ENCODE results near the gene DMP1. TPM values are rescaled to one million over a fixed set of nuclear protein-coding genes. Genes with fewer than 3 reads are reported as not detected.

Gene DMP1, protein sequence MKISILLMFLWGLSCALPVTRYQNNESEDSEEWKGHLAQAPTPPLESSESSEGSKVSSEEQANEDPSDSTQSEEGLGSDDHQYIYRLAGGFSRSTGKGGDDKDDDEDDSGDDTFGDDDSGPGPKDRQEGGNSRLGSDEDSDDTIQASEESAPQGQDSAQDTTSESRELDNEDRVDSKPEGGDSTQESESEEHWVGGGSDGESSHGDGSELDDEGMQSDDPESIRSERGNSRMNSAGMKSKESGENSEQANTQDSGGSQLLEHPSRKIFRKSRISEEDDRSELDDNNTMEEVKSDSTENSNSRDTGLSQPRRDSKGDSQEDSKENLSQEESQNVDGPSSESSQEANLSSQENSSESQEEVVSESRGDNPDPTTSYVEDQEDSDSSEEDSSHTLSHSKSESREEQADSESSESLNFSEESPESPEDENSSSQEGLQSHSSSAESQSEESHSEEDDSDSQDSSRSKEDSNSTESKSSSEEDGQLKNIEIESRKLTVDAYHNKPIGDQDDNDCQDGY
- total RNA-seq (2021; fragmentation: NEBNext Ultra II Directional; extraction: Animal tissue kit (Norgen Biotek cat#: 25700)) (0.17 TPM in 1 of 2 replicates, not detected in the other), polyA plus RNA-seq (2011; rRNA removed) (0.05 TPM in 1 of 2 replicates, not detected in the other), polyA minus RNA-seq (2011; rRNA and poly(A)+ RNA removed) (not detected in 2 replicates)
- polyA plus RNA-seq (2011; cell fraction: cytosol; rRNA removed): 0.05 TPM
- not detected for polyA plus RNA-seq (2011; cell fraction: nucleus; rRNA removed)
- 0.05 to 0.20 TPM (median 0.14 TPM) in 4 replicates for polyA plus RNA-seq (2012, experiment 1 of 2)
- polyA plus RNA-seq (2012, experiment 2 of 2): not detected
- 0.20 TPM for polyA plus RNA-seq (2013, experiment 1 of 2)
- 0.33 TPM for polyA plus RNA-seq (2013, experiment 2 of 2)
- polyA minus RNA-seq (2011; cell fraction: cytosol; rRNA and poly(A)+ RNA removed): not detected
- not detected for polyA minus RNA-seq (2011; cell fraction: nucleus; rRNA and poly(A)+ RNA removed)
- long read RNA-seq, experiment 1: 0 reads
- long read RNA-seq, experiment 2: 0 reads

DNA sequence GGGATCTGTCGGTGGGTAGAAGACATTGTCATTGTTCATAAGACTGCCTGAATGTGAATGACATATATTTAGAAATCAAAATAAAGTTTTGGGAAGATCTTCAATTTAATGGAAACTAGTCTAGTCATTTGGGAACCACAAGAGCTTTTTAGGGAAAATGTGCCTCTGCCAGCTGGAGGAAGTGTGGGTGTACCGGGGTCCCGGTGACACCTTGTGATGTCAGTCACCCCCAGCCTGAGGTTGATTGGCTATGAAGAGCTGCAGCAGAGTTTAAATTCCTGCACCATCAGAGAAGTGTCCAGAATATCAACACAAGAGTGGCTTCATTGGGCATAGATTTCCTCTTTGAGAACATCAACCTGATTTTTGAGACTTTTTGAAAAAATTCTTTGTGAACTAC is at the start of gene DMP1:
Gene DMP1 (plus strand): TSS at position 301 of the 400 bp plus-strand sequence. CDS start 6,213 bp downstream, outside the sequence.
- Histone ChIP-seq H3K23ac (ENCODE audit: insufficient read length) (no peak within 1 kb of the TSS), H3K9ac (replicated peaks in 1 of 4; ENCODE audit: extremely low read depth in 1 of 4, low read depth in 3 of 4, low read length in 3 of 4) (no peak within 1 kb of the TSS), H4K8ac (ENCODE audit: extremely low read depth, insufficient read depth, low read length) (no peak within 1 kb of the TSS), H2BK5ac (ENCODE audit: low read depth, low read length) (no peak within 1 kb of the TSS), H3K79me2 (ENCODE audit: control insufficient read depth in 1 of 2, insufficient read depth in 2 of 2, low read length in 2 of 2) (no peaks in the 10 kb centered on the region), H2BK20ac (ENCODE audit: low read length) (no peak within 1 kb of the TSS), H3K9me3 (ENCODE audit: insufficient read depth in 2 of 2, low read depth in 1 of 2, low read length in 1 of 2) (no peaks in the 10 kb centered on the region), H3K36me3 (ENCODE audit: control insufficient read depth in 2 of 4, insufficient read depth in 4 of 4, low read length in 3 of 4) (no peaks in the 10 kb centered on the region), H3K23me2 (ENCODE audit: low read depth, low read length) (no peaks in the 10 kb centered on the region; the same call in 1 of the 2 replicates), H2BK12ac (ENCODE audit: low read depth, low read length) (no peak within 1 kb of the TSS), H3K4me3 (ENCODE audit: extremely low read depth in 1 of 4, insufficient read depth in 2 of 4, low read depth in 3 of 4, low read length in 4 of 4) (no peak within 1 kb of the TSS), H2AFZ (ENCODE audit: low read length) (no peak within 1 kb of the TSS), H3K4ac (replicated peaks; ENCODE audit: insufficient read length, low read depth, low read length) (no peak within 1 kb of the TSS), H4K5ac (ENCODE audit: insufficient read length, low read depth, low read length) (no peak within 1 kb of the TSS), H3K79me1 (ENCODE audit: low read depth, low read length) (no peaks in the 10 kb centered on the region), H3K27ac (ENCODE audit: low read depth, low read length) (no peak within 1 kb of the TSS), H2BK120ac (replicated peaks; ENCODE audit: low read depth, low read length) (no peak within 1 kb of the TSS), H4K20me1 (replicated peaks in 1 of 2; ENCODE audit: control insufficient read depth in 1 of 2, insufficient read depth in 2 of 2, low read length in 2 of 2) (no peaks in the 10 kb centered on the region), H3K4me1 (replicated peaks in 1 of 4; ENCODE audit: control insufficient read depth in 3 of 4, insufficient read depth in 4 of 4, low read length in 3 of 4) (peaks cover 0 to 2% (median 0%) of the 10 kb centered on the region in 4 experiments; a peak in 3 of 7 replicates), H3K18ac (ENCODE audit: extremely low read depth, low read length) (no peak within 1 kb of the TSS), H2AK5ac (ENCODE audit: low read depth, low read length) (no peak within 1 kb of the TSS), H3K4me2 (ENCODE audit: insufficient read depth in 1 of 2, low read depth in 2 of 2, low read length in 2 of 2) (no peak within 1 kb of the TSS), H4K91ac (replicated peaks; ENCODE audit: insufficient read length, low read length) (no peak within 1 kb of the TSS), H2BK15ac (ENCODE audit: low read length) (no peak within 1 kb of the TSS), H3K27me3 (replicated peaks in 1 of 4; ENCODE audit: control insufficient read depth in 3 of 4, extremely low read depth in 1 of 4, insufficient read depth in 3 of 4, low read length in 3 of 4) (no peaks in the 10 kb centered on the region), H3K14ac (ENCODE audit: insufficient read length) (no peak within 1 kb of the TSS), H3K56ac (replicated peaks; ENCODE audit: insufficient read length, low read depth, low read length) (peak within 1 kb of the TSS; percentile 16)
- DNase-seq (ENCODE audit: low read depth in 1 of 2, low spot score in 2 of 2) (no peak), FAIRE-seq (no peak)
- 94% methylated on average over 3 of the region's 3 CpGs; no CpG with 5 or more reads in 1 of the 2 experiments for WGBS, 2 experiments (ENCODE audit: extremely low coverage in 1 of 2, insufficient coverage in 1 of 2, insufficient read length in 1 of 2, insufficient replicate concordance in 2 of 2, low coverage in 1 of 2, low lambda C conversion rate in 2 of 2, missing lambda C conversion rate in 1 of 2)
- POLR2A ChIA-PET (ENCODE audit: partially characterized antibody): no interaction called here
- CTCF ChIA-PET (ENCODE audit: partially characterized antibody): interaction anchor here (1.0 to 2.0 kb wide), 3 partner anchors 71 to 188 kb away, joined by 3 to 11 read pairs (median 4); no protein-coding TSS in a partner anchor
- TF ChIP-seq, protein P1, sequence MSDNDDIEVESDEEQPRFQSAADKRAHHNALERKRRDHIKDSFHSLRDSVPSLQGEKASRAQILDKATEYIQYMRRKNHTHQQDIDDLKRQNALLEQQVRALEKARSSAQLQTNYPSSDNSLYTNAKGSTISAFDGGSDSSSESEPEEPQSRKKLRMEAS (IDR thresholded peaks at IDR 0.05): no peak
- no peak for TF ChIP-seq PHF8 (conservative IDR thresholded peaks at IDR 0.05; ENCODE audit: low read depth, low read length)
- no peak for TF ChIP-seq SAP30 (IDR thresholded peaks at IDR 0.05; ENCODE audit: insufficient read depth, insufficient replicate concordance, low read length)
- no peak for TF ChIP-seq SIRT6 (IDR thresholded peaks at IDR 0.05; ENCODE audit: low read length)
- TF ChIP-seq TAF7 (optimal IDR thresholded peaks at IDR 0.05; ENCODE audit: borderline replicate concordance, low read depth, low read length): no peak
- TF ChIP-seq SRF (IDR thresholded peaks at IDR 0.05; ENCODE audit: low read depth, low read length): no peak
- TF ChIP-seq CTBP2 (IDR thresholded peaks at IDR 0.05; ENCODE audit: borderline replicate concordance, insufficient read depth, insufficient read length, low read length): no peak
- no peak for TF ChIP-seq BCL11A (IDR thresholded peaks at IDR 0.05; ENCODE audit: low read depth in 2 of 2, low read length in 2 of 2)
- no peak for TF ChIP-seq SUZ12 (IDR thresholded peaks at IDR 0.05; ENCODE audit: low read length)
- no peak for TF ChIP-seq SP1 (IDR thresholded peaks at IDR 0.05; ENCODE audit: low read depth, low read length)
